Gastroesophageal sphincter (tissue), 3 donors: Measurements from ENCODE around the gene DDX54.

Source experiments
- CTCF ChIP-seq, 4 experiments: fragments of 200-600 bp in 2 of 4; fragments of 450-650 bp in 2 of 4; sonication (generic) in 1 of 4; IDR thresholded peaks; one replicate each; pipeline ENCODE4 v1.5.1; 2017 to 2019; ENCODE audit warnings: antibody characterized with exemption in 4 of 4, mild to moderate bottlenecking in 2 of 4, moderate library complexity in 2 of 4
- EP300 ChIP-seq: sonication (generic); formaldehyde crosslinking; IDR thresholded peaks from one replicate; pipeline ENCODE4 v1.6.1; 2017; ENCODE audit warnings: antibody characterized with exemption, mild to moderate bottlenecking
- POLR2AphosphoS5 ChIP-seq: sonication (generic); formaldehyde crosslinking; IDR thresholded peaks from one replicate; pipeline ENCODE4 v1.6.1; 2017; ENCODE audit warnings: antibody characterized with exemption

GRCh38 chr12:113143959-113144358, 41.3 kb downstream of the DDX54 start:
- TF ChIP-seq POLR2AphosphoS5 (no peak), CTCF (IDR thresholded peaks at IDR 0.05) (no peak), EP300 (no peak)
